ENCODE results near the gene ANXA2R.

- TF ChIP-seq ELF4 (CRISPR knock-in tag; IDR thresholded peaks at IDR 0.05; ENCODE audit: borderline replicate concordance): no peak
- TF ChIP-seq ZNF501 (CRISPR knock-in tag; IDR thresholded peaks at IDR 0.05): no peak
- no peak for TF ChIP-seq ZHX1 (CRISPR knock-in tag; IDR thresholded peaks at IDR 0.05; ENCODE audit: low read depth)
- TF ChIP-seq, protein P1, sequence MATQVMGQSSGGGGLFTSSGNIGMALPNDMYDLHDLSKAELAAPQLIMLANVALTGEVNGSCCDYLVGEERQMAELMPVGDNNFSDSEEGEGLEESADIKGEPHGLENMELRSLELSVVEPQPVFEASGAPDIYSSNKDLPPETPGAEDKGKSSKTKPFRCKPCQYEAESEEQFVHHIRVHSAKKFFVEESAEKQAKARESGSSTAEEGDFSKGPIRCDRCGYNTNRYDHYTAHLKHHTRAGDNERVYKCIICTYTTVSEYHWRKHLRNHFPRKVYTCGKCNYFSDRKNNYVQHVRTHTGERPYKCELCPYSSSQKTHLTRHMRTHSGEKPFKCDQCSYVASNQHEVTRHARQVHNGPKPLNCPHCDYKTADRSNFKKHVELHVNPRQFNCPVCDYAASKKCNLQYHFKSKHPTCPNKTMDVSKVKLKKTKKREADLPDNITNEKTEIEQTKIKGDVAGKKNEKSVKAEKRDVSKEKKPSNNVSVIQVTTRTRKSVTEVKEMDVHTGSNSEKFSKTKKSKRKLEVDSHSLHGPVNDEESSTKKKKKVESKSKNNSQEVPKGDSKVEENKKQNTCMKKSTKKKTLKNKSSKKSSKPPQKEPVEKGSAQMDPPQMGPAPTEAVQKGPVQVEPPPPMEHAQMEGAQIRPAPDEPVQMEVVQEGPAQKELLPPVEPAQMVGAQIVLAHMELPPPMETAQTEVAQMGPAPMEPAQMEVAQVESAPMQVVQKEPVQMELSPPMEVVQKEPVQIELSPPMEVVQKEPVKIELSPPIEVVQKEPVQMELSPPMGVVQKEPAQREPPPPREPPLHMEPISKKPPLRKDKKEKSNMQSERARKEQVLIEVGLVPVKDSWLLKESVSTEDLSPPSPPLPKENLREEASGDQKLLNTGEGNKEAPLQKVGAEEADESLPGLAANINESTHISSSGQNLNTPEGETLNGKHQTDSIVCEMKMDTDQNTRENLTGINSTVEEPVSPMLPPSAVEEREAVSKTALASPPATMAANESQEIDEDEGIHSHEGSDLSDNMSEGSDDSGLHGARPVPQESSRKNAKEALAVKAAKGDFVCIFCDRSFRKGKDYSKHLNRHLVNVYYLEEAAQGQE (IDR thresholded peaks at IDR 0.05; ENCODE audit: borderline replicate concordance in 1 of 2, low read depth in 1 of 2, low read length in 2 of 2): no peak
Observed at GRCh38 chr5:43019291-43019613, 20.9 kb downstream of the ANXA2R start.
